IPS-18c (cell line): ENCODE measurements around the gene SMOC1.

Source experiments
- H3K4me3 ChIP-seq: 2 replicates; pipeline ENCODE4 v1.7.0; 2013; ENCODE audit warnings: low read depth, mild to moderate bottlenecking, low read length, moderate library complexity; ENCODE audit not compliant: insufficient read depth
- H3K9me3 ChIP-seq: one replicate; pipeline ENCODE4 v1.6.1; 2013; ENCODE audit warnings: mild to moderate bottlenecking, low read length, moderate library complexity; ENCODE audit not compliant: control insufficient read depth, insufficient read depth

SMOC1 gene

GRCh38 chr14:69916396-69916795 lies 37.2 kb downstream of the SMOC1 start:
- no peak overlapping the region for H3K4me3 ChIP-seq
- no peaks in the 10 kb centered on the region for H3K9me3 ChIP-seq

GRCh38 chr14:69917287-69917686 lies 38.1 kb downstream of the SMOC1 start:
- Histone ChIP-seq H3K9me3 (no peaks in the 10 kb centered on the region), H3K4me3 (no peak overlapping the region)

GRCh38 chr14:69919815-69920214 lies 40.6 kb downstream of the SMOC1 start:
- Histone ChIP-seq H3K9me3 (no peaks in the 10 kb centered on the region), H3K4me3 (no peak overlapping the region)

DNA sequence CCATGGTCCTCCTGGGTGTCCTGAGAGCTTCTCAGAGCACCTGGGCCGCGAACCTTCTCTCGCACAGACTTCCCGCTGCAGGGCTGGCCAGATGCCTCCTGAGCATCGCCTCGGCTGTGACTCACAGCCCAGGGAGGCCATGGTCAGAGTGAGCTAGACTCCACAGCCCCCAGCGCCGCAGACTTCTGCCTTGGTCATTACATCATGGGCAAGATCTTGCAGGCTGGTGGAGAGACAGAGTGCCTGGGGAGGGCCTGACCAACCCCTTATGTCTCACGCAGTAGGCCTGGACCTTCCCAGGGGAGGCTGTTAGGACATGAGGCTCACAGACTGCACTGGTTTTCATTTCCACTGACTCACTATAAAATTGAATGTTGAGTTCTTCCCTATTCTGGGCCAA lies 41.8 kb downstream of the SMOC1 start:
- no peak overlapping the region for H3K4me3 ChIP-seq
- no peaks in the 10 kb centered on the region for H3K9me3 ChIP-seq

- no peaks in the 10 kb centered on the region for H3K9me3 ChIP-seq
- no peak overlapping the region for H3K4me3 ChIP-seq
These were observed 43.0 kb downstream of the SMOC1 start for GRCh38 chr14:69922198-69922597.

- H3K4me3 ChIP-seq: no peak overlapping the region
- no peaks in the 10 kb centered on the region for H3K9me3 ChIP-seq
These were observed 45.0 kb downstream of the SMOC1 start for GRCh38 chr14:69924201-69924600.

DNA sequence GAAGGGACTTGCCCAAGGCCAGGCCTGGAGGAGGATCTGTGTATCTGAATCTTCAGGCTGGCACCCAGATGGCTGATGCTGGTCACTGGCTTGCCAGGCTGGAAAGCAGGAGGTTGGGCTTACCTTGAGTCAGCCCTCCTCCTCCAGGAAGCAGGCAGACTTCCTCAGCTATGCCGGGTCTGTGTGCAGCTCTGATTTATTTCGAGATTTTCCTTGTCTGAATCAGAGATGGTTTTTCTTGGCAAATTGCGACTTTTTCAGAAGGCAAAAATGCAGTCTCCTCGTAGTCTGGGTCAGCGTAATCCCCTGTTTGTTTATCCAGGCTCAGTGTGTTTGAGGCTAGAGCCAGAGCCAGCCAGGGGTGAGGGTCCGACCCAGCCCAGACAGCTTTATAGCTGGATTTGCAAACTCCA lies 48.9 kb downstream of the SMOC1 start:
- H3K9me3 ChIP-seq: no peaks in the 10 kb centered on the region

GRCh38 chr14:69930780-69931379 lies 51.7 kb downstream of the SMOC1 start:
- no peaks in the 10 kb centered on the region for H3K9me3 ChIP-seq
- no peak overlapping the region for H3K4me3 ChIP-seq

More for the DNA sequence above, 48.9 kb downstream of the SMOC1 start:
- no peak overlapping the region for H3K4me3 ChIP-seq

DNA sequence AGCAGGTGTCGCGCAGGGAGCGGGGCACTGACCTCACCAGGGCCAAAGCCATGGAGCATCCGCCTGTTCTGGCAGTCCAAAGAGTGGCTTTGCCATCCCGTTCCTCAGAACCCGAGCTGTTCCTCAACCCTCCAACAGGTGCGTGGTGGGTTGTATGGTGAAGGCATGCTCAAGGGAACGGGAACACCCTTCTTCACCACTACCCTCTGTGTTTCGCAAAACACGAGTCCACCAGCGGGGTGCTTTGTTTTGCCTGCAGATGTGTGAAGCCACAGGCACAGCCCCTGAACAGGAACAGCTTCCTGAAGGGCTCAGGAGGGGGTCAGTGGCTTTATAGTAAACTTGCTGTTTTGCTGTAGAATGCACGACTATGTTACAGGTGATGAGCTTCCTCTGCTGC lies 52.7 kb downstream of the SMOC1 start:
- no peak overlapping the region for H3K4me3 ChIP-seq
- H3K9me3 ChIP-seq: no peaks in the 10 kb centered on the region

GRCh38 chr14:69932391-69932790 lies 53.2 kb downstream of the SMOC1 start:
- no peaks in the 10 kb centered on the region for H3K9me3 ChIP-seq
- H3K4me3 ChIP-seq: no peak overlapping the region

- Histone ChIP-seq H3K9me3 (no peaks in the 10 kb centered on the region), H3K4me3 (no peak overlapping the region)
These were observed 54.5 kb downstream of the SMOC1 start for GRCh38 chr14:69933623-69934275.

DNA sequence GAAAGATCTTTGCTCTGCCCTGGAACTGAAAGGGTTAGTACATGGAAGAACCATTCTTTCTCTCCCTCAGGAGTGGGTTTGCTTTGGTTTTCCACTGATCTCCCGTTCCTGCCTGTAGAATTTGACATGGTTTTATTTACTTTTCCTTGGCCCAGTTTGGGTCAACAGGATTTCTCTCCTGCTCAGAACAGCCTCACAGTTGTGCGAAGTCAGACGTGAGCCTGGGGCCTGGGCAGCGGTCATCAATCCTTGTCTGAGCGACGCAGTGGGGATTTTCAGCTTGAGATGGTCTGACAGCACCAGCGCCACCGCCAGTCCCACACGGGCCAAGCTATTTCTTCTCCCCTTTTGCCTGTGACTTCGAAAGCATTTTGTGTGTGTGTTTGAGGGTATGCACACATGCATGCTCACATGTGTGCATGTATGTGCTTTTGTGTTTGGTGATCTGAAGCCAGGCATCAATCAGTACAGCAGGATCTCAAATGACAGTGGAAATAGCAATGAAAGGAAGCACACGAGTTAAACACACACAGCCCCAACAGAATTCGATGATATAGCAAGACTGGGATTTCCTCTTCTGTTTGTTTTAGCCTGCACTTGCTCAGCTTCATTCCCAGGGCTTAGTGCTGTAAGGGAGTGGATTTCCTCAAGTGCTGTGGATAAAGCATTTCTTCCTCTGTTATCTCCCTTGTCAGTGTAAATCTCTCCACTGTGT lies 58.3 kb downstream of the SMOC1 start:
- Histone ChIP-seq H3K9me3 (no peaks in the 10 kb centered on the region), H3K4me3 (no peak overlapping the region)

GRCh38 chr14:69938751-69939150 lies 59.5 kb downstream of the SMOC1 start:
- Histone ChIP-seq H3K4me3 (no peak overlapping the region), H3K9me3 (no peaks in the 10 kb centered on the region)

- Histone ChIP-seq H3K4me3 (no peak overlapping the region), H3K9me3 (peaks cover 6% of the 10 kb centered on the region)
These were observed 62.8 kb downstream of the SMOC1 start for GRCh38 chr14:69941768-69942742.

GRCh38 chr14:69943084-69943780 lies 64.0 kb downstream of the SMOC1 start:
- no peak overlapping the region for H3K4me3 ChIP-seq

DNA sequence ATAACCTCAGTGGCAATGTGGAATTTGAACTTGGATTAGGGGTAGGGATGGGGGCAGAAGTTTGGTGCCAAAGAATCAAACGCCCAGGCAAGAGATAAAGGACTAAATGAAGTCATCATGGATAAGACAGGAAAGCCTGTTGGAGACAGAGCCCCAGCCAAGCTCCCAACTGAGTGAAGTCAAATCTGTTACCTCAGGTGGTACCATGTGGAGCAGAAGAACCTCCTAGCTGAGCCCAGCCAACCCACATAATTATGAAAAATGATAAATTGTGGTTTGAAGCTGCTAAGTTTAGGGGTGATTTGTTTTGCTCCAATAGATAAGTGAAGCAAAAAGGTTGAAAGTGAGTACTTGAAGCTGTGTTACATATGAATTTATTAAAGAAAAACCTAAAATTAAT lies 66.1 kb downstream of the SMOC1 start:
- Histone ChIP-seq H3K4me3 (no peak overlapping the region), H3K9me3 (peaks cover 6% of the 10 kb centered on the region)

More at GRCh38 chr14:69943084-69943780, 64.0 kb downstream of the SMOC1 start:
- H3K9me3 ChIP-seq: peaks cover 6% of the 10 kb centered on the region

DNA sequence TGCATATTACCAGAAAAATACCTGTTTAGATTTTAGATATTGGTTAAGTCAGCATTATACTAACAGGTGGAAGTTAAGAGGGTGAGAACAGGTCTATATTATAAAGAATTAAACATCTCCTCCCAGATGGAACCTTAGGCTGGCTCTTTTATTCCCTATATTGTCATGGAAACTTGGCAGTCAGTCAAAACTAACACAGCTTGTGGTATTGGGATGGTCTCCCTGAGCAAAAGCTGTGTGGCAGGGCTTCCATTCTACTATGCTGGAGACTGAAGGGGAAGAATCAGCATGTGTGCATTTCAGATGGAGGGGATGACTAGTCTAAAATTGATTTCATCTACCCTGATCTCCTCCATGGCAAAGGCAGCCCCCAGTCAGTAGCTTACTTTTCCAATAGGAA lies 66.7 kb downstream of the SMOC1 start:
- H3K4me3 ChIP-seq: no peak overlapping the region
- H3K9me3 ChIP-seq: peaks cover 6% of the 10 kb centered on the region
